HG03196 (cell line): ENCODE data around the gene NT5C1A.

Experiments
- ATAC-seq: cut with Tn5 transposase; IDR thresholded peaks from one replicate; pipeline ENCODE4 v1.9.1; 2021; ENCODE audit not compliant: unreplicated experiment

The NT5C1A gene

GRCh38 chr1:39639305-39640130 lies 32.4 kb downstream of the NT5C1A start, which contains the start of gene HEYL:
Gene HEYL, minus strand, starts transcription at chr1:39639643. Its CDS starts 18 bp downstream, at chr1:39639625.
- no peak for ATAC-seq

GRCh38 chr1:39638965-39639304 lies 33.0 kb downstream of the NT5C1A start:
- ATAC-seq = no peak

GRCh38 chr1:39637361-39637760 lies 34.5 kb downstream of the NT5C1A start:
- ATAC-seq = no peak

- no peak for ATAC-seq
These were observed 36.1 kb downstream of the NT5C1A start for GRCh38 chr1:39635871-39636210.

- ATAC-seq = no peak
These were observed 36.6 kb downstream of the NT5C1A start for GRCh38 chr1:39635205-39635870.

- ATAC-seq = no peak
These were observed 38.5 kb downstream of the NT5C1A start for GRCh38 chr1:39633422-39633821.

- ATAC-seq = no peak
These were observed 39.1 kb downstream of the NT5C1A start for GRCh38 chr1:39632682-39633417.

- ATAC-seq = no peak
These were observed 39.6 kb downstream of the NT5C1A start for GRCh38 chr1:39632323-39632681.

- ATAC-seq = no peak
These were observed 40.3 kb downstream of the NT5C1A start for GRCh38 chr1:39631361-39632322.

- no peak for ATAC-seq
These were observed 43.0 kb downstream of the NT5C1A start for GRCh38 chr1:39628807-39629350.

GRCh38 chr1:39626646-39627045 lies 45.3 kb downstream of the NT5C1A start:
- ATAC-seq = no peak

- ATAC-seq = no peak
These were observed 46.2 kb downstream of the NT5C1A start for GRCh38 chr1:39625462-39626273.

GRCh38 chr1:39625009-39625408 lies 46.9 kb downstream of the NT5C1A start:
- no peak for ATAC-seq

- ATAC-seq = no peak
These were observed 48.9 kb downstream of the NT5C1A start for GRCh38 chr1:39623053-39623452.

GRCh38 chr1:39622427-39622826 lies 49.5 kb downstream of the NT5C1A start:
- no peak for ATAC-seq

- ATAC-seq = no peak
These were observed 51.2 kb downstream of the NT5C1A start for GRCh38 chr1:39620659-39621165.

- no peak for ATAC-seq
These were observed 54.3 kb downstream of the NT5C1A start for GRCh38 chr1:39617488-39618049.

GRCh38 chr1:39615086-39615673 lies 56.7 kb downstream of the NT5C1A start:
- no peak for ATAC-seq

GRCh38 chr1:39614488-39614887 lies 57.4 kb downstream of the NT5C1A start:
- ATAC-seq = no peak
